Stimulated activated CD4-positive, alpha-beta T cell treated with anti-CD3 and anti-CD28 coated beads, Interleukin-4, amount 100 ng/mL, for 4 hours (primary cell): ENCODE measurements around the gene BRD8.
"Not testable (repeated sequence)": the region's sequence is repeated elsewhere in the genome, so short reads cannot be mapped to it uniquely, and the experiment has no call there.

Experiments
- DNase-seq, 2 experiments: peaks; one replicate each; pipeline ENCODE4 v3.0.0-alpha.2; 2020

The BRD8 gene

GRCh38 chr5:138160706-138161105 lies 17.7 kb downstream of the BRD8 start:
- DNase-seq = no peak

- DNase-seq = no peak
Observed at GRCh38 chr5:138159666-138160065, 18.8 kb downstream of the BRD8 start.

- DNase-seq = no peak
Observed at GRCh38 chr5:138157626-138158025, 20.8 kb downstream of the BRD8 start.

GRCh38 chr5:138155977-138156376 lies 22.5 kb downstream of the BRD8 start:
- DNase-seq = not testable (repeated sequence)

- no peak for DNase-seq
Observed at GRCh38 chr5:138149530-138149929, 28.9 kb downstream of the BRD8 start.

- DNase-seq = no peak
Observed at GRCh38 chr5:138148811-138149210, 29.6 kb downstream of the BRD8 start.

- DNase-seq = not testable (repeated sequence)
Observed at GRCh38 chr5:138143578-138143977, 34.9 kb downstream of the BRD8 start.

GRCh38 chr5:138141734-138142133 lies 36.7 kb downstream of the BRD8 start:
- DNase-seq = no peak

GRCh38 chr5:138140268-138140667 lies 38.2 kb downstream of the BRD8 start:
- no peak for DNase-seq

- no peak for DNase-seq
Observed at GRCh38 chr5:138139781-138140090, 38.7 kb downstream of the BRD8 start.

GRCh38 chr5:138138949-138139780 lies 39.3 kb downstream of the BRD8 start, which contains the start of gene NME5:
Gene NME5, minus strand, starts transcription at chr5:138139428. Its CDS starts 648 bp downstream, at chr5:138138780.
- DNase-seq = no peak

- no peak for DNase-seq
Observed at GRCh38 chr5:138132543-138132942, 45.9 kb downstream of the BRD8 start.

GRCh38 chr5:138129347-138129746 lies 49.1 kb downstream of the BRD8 start:
- DNase-seq = no peak

GRCh38 chr5:138128334-138128733 lies 50.1 kb downstream of the BRD8 start:
- no peak for DNase-seq

- no peak for DNase-seq
Observed at GRCh38 chr5:138115254-138115653, 63.2 kb downstream of the BRD8 start.

GRCh38 chr5:138111937-138112336 lies 66.5 kb downstream of the BRD8 start:
- no peak for DNase-seq

- no peak for DNase-seq
Observed at GRCh38 chr5:138111181-138111580, 67.2 kb downstream of the BRD8 start.

- DNase-seq = no peak
Observed at GRCh38 chr5:138110266-138110963, 68.0 kb downstream of the BRD8 start.

GRCh38 chr5:138109463-138110265 lies 68.8 kb downstream of the BRD8 start:
- DNase-seq = no peak

- DNase-seq = no peak
Observed at GRCh38 chr5:138107213-138107612, 71.2 kb downstream of the BRD8 start.

GRCh38 chr5:138105709-138106108 lies 72.7 kb downstream of the BRD8 start:
- DNase-seq = no peak

GRCh38 chr5:138103319-138103637 lies 75.2 kb downstream of the BRD8 start:
- DNase-seq = no peak

GRCh38 chr5:138102454-138103318 lies 75.7 kb downstream of the BRD8 start:
- DNase-seq = no peak
